Measurements from ENCODE around the gene PRRT1B.
"Not testable (repeated sequence)": the region's sequence is repeated elsewhere in the genome, so short reads cannot be mapped to it uniquely, and the experiment has no call there.

PRRT1B gene

DNA sequence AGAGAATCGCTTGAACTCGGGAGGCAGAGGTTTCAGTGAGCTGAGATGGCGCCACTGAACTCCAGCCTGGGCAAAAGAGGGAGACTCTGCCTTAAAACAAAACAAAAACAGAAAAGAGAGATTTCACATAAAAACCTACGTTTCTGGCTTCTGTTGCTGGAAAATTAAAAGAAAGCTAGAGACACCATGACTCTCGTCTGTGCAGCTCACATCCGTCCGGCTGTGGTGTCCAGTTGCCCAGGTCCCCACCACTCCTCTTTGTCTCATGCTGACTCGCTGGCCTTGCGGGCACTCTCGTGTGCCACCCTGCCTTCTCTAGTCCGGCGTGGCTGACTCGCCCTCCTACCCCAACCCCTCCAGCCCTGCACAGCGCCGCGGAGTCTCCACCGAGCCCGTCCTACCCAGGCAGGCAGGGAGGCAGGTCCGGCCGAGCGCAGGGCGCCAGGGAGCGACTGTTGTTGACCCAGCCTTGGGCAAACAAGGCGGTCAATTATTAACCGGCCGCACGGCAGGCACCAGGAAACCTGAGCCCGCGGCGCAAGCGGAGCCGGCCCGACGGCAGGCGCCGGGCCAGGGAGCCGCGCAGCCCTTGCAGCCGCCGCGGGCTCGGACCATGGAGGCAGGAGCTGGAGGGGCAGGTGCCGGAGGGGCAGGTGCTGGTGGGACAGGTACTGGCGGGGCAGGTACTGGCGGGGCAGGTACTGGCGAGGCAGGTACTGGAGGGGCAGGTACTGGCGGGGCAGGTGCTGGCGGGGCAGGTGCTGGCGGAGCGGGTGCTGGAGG, at the start of gene PRRT1B:
TSS of gene PRRT1B (plus strand) at position 521 of the 783 bp plus-strand sequence. CDS start at position 614, 93 bp downstream.
- FAIRE-seq = no peak

GRCh38 chr9:131495785-131496184, 49.5 kb upstream of the PRRT1B start:
- FAIRE-seq = no peak

GRCh38 chr9:131496844-131497405, 48.4 kb upstream of the PRRT1B start:
- FAIRE-seq = no peak

GRCh38 chr9:131499254-131499767, 46.0 kb upstream of the PRRT1B start:
- FAIRE-seq = no peak

DNA sequence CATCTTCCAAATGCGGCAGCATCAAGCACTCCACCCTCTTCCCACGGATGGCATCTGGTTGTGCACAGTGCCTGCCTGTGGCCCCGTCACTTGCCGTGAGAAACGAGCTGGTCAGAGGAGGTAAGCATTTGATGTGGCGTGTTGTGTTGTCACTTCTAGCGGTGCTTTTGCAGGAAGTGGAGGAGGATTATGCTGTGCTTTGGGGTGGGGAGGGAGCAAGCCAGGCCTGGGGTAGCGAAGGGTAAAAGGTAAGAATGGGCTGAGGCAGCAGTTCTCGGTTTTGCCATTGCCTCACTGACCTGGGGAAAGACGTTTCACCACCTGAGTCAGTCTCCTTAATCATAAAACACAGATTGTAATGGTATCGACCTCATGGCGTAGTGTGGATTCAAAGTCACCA, 44.9 kb upstream of the PRRT1B start:
- FAIRE-seq = no peak

GRCh38 chr9:131500939-131501541, 44.3 kb upstream of the PRRT1B start:
- no peak for FAIRE-seq

DNA sequence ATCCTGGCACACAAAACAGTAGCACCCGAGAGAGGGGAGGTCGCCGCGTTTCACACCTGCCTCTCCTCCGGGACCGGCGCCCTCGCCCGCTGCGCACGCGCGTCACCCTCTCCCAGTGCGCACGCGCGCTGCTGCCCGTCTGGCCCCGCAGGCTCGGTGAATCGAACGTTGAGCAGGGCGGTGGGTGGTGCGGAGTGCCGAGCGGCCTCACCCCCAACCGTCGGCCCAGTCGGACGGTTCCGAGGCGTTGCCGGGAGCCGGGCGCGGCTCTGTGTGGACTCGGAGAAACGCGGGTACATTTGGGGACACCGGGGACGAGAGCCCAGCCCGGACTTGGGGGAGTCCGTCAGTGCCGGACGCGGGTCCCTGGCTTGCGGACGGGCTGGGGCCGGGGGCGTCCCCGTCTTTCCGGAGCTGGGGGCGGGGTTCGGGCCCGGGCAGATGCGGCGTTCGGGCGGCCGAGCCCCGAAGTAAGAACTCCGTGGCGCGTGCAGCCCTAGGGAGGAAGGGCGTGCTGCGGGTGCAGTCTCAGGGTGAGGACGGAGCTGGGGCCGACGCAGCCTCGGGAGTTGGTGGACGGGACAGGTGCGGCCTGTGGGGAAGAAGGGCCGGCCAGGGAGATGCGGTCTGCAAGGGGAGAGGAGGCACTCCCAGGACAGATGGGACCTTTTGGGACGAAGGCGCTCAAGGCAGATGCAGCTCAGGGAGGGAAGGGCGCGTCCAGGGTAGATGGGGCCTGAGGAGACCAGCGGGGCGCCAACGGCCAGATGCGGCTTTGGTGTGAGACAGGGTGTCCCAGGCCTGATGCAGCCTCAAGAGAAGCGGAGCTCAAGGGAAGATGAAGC, 42.3 kb upstream of the PRRT1B start, which contains the start of gene POMT1:
TSS of gene POMT1 (plus strand) at position 138 of the 845 bp plus-strand sequence. CDS start 1,301 bp downstream, outside the sequence.
- no peak for FAIRE-seq

DNA sequence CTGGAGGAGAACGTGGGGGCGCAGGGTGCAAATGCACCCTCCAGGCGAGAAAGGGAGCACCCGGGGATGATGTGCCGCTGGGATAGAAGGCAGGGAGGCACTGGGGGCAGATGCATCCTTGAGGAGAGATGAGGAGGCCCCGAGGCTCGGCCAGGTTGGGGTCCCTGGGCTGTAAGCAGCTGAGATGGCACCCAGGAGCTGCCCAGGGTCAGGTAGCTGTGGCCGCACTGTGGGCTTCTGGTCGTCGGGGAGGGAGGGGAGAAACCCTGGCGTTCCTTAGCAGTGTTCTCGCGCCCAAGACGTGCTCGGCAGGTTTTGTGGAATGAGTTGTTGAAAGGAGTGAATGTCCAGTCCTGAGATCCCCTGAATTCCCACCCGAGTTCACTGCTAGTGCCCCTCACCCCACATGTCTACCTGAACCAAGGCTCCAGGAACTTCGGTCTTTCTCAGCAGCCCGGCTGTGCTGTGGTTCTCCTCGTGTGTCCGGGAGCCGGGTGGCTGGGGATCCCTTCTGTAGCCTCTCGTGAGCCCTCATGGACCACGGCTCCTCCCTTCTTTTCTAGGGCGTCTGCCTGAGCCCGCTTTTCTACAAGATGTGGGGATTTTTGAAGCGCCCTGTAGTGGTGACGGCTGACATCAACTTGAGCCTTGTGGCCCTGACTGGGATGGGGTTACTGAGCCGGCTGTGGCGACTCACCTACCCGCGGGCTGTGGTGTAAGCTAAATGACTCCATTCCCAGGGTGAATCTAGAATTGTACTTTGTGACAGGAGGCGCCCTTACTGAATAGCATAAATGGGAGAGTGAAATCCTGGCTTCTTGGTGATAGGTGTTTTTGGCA, 41.5 kb upstream of the PRRT1B start:
- no peak for FAIRE-seq

DNA sequence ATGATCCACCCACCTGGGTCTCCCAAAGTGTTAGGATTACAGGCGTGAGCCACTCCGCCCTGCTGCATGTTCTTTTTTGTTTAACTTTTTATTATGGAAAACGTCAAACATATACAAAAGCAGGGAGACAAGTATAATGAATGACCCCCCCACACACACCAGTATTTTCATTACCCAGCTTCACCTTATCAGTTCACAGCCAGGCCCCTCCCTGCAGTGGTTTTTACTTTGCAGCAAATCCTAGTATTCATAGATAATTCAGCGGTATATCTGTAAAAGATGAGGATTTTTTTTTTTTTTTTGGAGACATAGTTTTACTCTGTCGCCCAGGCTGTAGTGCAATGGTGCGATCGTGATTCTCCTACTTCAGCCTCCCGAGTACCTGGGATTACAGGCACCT, 40.3 kb upstream of the PRRT1B start:
- FAIRE-seq = no peak

GRCh38 chr9:131511416-131511815, 33.9 kb upstream of the PRRT1B start:
- FAIRE-seq = no peak

DNA sequence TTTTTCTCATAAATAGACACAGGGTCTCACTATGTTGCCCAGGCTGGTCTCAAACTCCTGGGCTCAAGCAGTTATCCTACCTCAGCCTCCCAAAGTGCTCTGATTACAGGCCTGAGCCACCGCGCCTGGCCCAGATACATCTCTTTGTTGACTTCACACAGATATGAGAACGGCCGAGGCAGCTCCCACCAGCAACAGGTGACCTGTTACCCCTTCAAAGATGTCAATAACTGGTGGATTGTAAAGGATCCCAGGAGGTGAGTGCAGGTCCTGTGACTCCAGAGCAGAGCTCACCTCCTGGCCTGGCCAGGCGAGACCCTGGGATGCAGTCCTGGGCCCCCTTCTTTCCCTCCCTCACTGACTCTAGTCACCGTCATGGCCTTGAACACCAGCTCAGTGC, 33.4 kb upstream of the PRRT1B start:
- no peak for FAIRE-seq

DNA sequence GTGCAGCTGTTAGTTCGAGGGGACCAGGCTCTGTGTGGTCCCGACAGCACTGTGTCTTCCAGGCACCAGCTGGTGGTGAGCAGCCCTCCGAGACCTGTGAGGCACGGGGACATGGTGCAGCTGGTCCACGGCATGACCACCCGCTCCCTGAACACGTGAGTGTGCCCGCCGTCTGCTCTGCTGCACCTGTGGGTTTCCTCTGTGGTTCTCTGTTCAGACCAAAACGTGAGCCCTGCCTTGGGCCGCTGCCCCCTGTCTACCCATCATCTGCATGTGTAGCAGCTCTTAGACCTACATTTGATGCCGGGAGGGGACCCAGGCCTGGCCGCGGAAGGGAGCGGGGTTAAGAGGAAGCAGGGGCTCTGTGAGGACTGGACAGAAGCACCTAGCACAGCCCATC, 32.1 kb upstream of the PRRT1B start:
- no peak for FAIRE-seq

DNA sequence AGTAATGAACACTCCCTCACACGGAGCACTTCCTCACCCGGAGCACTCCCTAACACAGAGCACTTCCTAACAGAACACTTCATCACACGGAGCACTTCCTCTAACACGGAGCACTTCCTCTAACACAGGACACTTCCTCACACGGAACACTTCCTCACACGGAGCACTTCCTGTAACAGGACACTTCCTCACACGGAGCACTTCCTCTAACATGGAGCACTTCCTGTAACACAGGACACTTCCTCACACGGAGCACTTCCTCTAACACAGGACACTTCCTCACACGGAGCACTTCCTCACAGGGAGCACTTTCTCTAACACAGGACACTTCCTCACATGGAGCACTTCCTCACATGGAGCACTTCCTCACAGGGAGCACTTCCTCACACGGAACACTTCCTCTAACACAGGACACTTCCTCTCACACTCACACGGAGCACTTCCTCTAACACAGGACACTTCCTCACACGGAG, 29.7 kb upstream of the PRRT1B start:
- not testable (repeated sequence) for FAIRE-seq

GRCh38 chr9:131516100-131516499, 29.2 kb upstream of the PRRT1B start:
- no peak for FAIRE-seq

- FAIRE-seq = no peak
Measured at GRCh38 chr9:131516930-131517329, 28.4 kb upstream of the PRRT1B start.

DNA sequence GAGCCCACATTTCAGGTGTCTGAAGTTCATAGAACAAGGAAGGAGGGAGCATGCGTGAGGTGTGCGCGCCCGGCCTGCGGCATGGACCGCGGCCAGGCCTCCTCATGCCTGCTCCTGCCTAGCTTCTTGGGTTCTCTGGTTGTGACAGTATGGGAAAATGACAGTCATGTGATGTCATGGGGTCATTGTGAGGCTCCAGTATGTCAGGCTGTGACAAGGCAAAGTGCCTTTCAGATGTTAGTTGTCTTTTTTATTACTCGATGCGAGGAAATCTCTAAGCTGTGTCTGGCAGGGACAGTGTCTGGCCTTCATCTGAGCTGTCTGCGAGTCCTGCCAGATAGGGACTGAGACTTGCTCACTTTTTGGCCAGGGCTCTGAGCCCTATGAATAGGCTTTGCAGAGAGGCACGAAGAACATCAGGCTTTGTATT, 27.5 kb upstream of the PRRT1B start:
- no peak for FAIRE-seq

DNA sequence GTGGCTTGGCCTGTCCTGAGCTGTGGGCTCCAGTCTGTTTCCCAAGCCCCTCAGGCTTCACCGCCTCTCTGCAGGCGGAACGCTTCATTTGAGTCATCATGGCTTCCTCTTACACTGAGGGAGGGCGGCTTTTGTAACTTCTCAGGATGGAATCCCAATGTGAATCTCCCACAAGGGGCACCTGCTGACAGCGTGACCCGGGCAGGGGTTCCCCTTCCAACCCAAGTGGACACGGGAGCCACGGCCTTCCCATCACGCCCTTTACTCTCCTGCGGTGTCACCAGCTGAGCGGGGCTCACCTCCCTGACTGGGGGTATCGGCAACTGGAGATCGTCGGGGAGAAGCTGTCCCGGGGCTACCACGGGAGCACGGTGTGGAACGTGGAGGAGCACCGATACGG, 26.8 kb upstream of the PRRT1B start:
- FAIRE-seq = no peak

GRCh38 chr9:131520503-131520902, 24.8 kb upstream of the PRRT1B start:
- no peak for FAIRE-seq

DNA sequence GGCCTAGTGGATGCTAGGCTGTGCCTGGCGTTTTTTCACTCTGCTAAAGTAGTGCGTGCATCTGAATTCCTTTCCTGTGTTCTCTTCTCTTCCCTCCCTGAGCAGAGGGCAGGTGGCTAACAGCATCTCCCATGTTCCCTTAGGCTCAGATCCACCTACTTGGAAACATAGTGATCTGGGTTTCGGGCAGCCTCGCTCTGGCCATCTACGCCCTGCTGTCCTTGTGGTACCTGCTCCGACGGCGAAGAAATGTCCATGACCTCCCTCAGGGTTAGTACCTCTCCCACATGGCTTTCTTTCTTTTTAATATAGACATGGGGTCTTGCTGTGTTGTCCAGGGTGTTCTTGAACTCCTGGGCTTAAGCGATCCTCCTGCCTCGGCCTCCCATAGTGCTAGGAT, 24.1 kb upstream of the PRRT1B start:
- FAIRE-seq = no peak

GRCh38 chr9:131521822-131522221, 23.5 kb upstream of the PRRT1B start:
- no peak for FAIRE-seq

DNA sequence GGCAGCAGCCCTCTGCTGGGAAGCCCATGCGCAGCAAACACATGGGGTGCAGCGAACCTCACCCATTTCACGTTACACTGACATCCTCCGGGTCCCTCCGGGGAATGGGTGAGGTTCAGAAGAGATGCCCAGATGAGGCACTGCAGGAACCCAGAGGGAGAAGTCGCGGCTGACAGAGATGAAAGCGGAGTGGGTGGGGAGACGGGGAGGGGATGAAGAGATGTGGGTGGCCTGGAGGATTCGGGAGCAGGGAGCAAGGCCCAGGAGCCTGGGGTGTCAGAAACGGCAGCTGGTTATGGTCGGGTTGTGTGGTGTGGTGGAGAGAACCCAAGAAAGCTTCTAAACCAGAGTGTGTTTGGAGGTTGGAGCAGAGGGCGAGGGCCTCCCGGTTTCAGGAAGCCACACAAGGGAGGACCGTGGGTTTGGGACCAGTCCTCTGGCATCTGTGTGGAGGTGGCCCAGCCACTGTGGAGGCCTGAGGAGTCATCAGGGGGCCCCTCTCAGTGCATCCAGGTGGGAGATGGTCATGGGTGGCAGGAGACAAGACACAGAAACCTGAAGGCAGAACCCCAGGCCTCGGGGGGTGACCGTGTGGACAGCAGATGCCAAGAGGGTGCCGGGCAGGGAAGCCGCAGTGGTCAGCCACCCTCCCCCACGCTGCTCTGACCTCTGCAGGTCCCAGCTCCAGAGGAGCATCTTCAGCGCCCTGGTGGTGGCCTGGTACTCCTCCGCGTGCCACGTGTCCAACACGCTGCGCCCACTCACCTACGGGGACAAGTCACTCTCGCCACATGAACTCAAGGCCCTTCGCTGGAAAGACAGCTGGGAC, 22.9 kb upstream of the PRRT1B start:
- no peak for FAIRE-seq

Data from G401.6 (cell line).